ENCODE measurements around the gene ZBTB21. TPM values are rescaled to one million over a fixed set of nuclear protein-coding genes. Genes with fewer than 3 reads are reported as not detected.

The ZBTB21 gene
- total and polyA plus RNA-seq, 9 of the 15 experiments (the other 6 are each of a cell fraction or from before 2014, with no cell fraction given): 2.2 to 15.2 (median 8.7) TPM

DNA sequence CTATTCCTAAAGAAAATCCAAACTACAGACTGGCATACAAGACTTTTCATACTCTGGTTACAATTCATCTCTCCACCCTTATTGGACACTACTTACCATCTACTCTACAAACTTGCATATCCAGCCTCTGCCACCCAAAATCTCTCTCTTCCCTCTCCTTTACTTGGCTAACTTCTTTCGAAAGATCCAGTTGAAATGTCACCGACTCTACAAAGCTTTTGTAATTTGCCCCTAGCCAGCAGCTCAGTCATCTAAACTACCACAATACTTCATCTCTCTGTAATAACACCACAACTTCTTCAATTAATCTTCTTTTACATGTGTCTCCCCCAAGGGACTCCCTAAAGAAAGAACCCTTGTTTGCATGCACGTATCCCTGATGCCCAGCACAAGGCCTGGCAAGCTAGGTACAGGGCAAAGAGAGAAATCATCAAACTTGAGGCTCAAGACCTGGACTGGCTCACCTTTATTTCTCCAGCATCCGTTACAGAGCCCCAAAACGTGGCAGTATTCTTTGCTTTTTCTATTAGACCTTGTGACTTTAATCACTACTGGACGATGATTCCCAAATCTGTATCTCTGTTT is 2.7 kb downstream of the ZBTB21 start (continued):
- TF ChIP-seq NFE2L1 (tag; IDR thresholded peaks at IDR 0.05; ENCODE audit: borderline replicate concordance, low read depth) (no peak), MCM3 (IDR thresholded peaks at IDR 0.05) (no peak)

DNA sequence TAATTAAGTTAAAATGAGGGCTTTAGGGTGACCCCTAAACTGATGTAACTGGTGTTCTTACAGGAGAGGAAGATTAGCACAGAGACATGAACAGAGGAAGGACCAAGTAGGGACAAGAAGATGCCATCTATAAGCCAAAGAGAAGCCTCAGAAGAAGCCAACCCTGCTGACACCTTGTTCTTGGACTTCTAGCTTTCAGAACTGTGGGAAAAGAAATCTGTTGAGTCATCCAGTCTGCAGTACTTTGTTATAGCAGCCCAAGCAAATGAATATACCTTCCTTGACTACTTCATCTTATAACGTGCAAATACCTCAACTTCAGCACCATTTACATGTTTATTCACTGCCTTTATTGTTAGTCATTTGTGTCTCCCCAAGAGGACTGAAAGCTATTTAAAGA is 3.4 kb downstream of the ZBTB21 start:
- no peaks in the 10 kb centered on the region for H3K27me3 ChIP-seq (ENCODE audit: control insufficient read depth in 2 of 2, insufficient read depth in 2 of 2, low read length in 2 of 2)
- in situ Hi-C loops (cut with MboI) (no loop called here), intact Hi-C loops (cut with micrococcal nuclease) (loop anchor here (5.0 kb wide), 1 partner anchor 111 kb away; no protein-coding TSS in a partner anchor)
- FAIRE-seq (peak; percentile 42), DNase-seq (ENCODE audit: extremely low read depth in 1 of 4, low spot score in 3 of 4) (peak in 1 of 4 experiments; percentile 20), ATAC-seq (no peak)
- 72% methylated on average over 1 of the region's 1 CpG for WGBS (ENCODE audit: insufficient coverage, low coverage, missing lambda C conversion rate)
- peaks cover 14% of the 10 kb centered on the region; the same call in 1 of the 2 replicates for H4K20me1 ChIP-seq (replicated peaks; ENCODE audit: control insufficient read depth, insufficient read depth, low read length)
- peaks cover 3% of the 10 kb centered on the region for H3K9me1 ChIP-seq (ENCODE audit: control insufficient read depth, insufficient read depth, low read length)
- H3K4me2 ChIP-seq (ENCODE audit: insufficient read depth, low read length): no peak overlapping the region
- no peak overlapping the region for H3K27ac ChIP-seq (ENCODE audit: extremely low read depth, low read depth, low read length)
- CTCF ChIA-PET (ENCODE audit: low intra/inter-chr PET ratio): no interaction called here
- H3K79me2 ChIP-seq (ENCODE audit: control insufficient read depth, insufficient read depth, low read length): peaks cover 52% of the 10 kb centered on the region
- POLR2A ChIA-PET: interaction anchor here (1.0 to 1.5 kb wide), 2 partner anchors 11 to 19 kb away, joined by 4 to 5 read pairs; no protein-coding TSS in a partner anchor
- peaks cover 31% of the 10 kb centered on the region for H3K36me3 ChIP-seq (ENCODE audit: control insufficient read depth, insufficient read depth, low read length)
- no peak overlapping the region for H2AFZ ChIP-seq (ENCODE audit: low read depth, low read length)
- H3K9me3 ChIP-seq (replicated peaks; ENCODE audit: control insufficient read depth, insufficient read depth, low read depth, low read length): no peaks in the 10 kb centered on the region
- no TSS peak for BruUV-seq (replicated peaks)
- peaks cover 16 to 25% of the 10 kb centered on the region in 2 experiments; a peak in 4 of 5 replicates for H3K4me1 ChIP-seq (replicated peaks in 1 of 2; ENCODE audit: control insufficient read depth in 2 of 2, insufficient read depth in 2 of 2, low read length in 2 of 2)
- no peak overlapping the region for H3K9ac ChIP-seq (ENCODE audit: insufficient read depth in 1 of 2, low read depth in 2 of 2, low read length in 2 of 2)
- H3K4me3 ChIP-seq: no peak overlapping the region
- TF ChIP-seq MAFG (tag; conservative IDR thresholded peaks at IDR 0.05) (peak; percentile 72), TAF9B (IDR thresholded peaks at IDR 0.05; ENCODE audit: partially characterized antibody) (no peak), NFE2L1 (tag; IDR thresholded peaks at IDR 0.05; ENCODE audit: borderline replicate concordance, low read depth) (0 out of 2 replicates have a peak, but pooled peaks have one; percentile 38), NONO (IDR thresholded peaks at IDR 0.05; ENCODE audit: low read depth in 2 of 2, low read length in 1 of 2) (no peak), NFE2 (IDR thresholded peaks at IDR 0.05; ENCODE audit: low read depth) (peak; percentile 66; the same call in 1 of the 2 replicates), ZSCAN29 (IDR thresholded peaks at IDR 0.05) (no peak), MAFK (IDR thresholded peaks at IDR 0.05; ENCODE audit: low read length) (peak; percentile 42; the same call in 1 of the 2 replicates), DMBX1 (CRISPR knock-in tag; IDR thresholded peaks at IDR 0.05; ENCODE audit: borderline replicate concordance) (no peak), DACH1 (IDR thresholded peaks at IDR 0.05; ENCODE audit: partially characterized antibody) (no peak), C11orf30 (IDR thresholded peaks at IDR 0.05; ENCODE audit: low read depth) (peak; percentile 75), ZNF316 (IDR thresholded peaks at IDR 0.05) (peak; percentile 87)
- TF ChIP-seq, protein P1, sequence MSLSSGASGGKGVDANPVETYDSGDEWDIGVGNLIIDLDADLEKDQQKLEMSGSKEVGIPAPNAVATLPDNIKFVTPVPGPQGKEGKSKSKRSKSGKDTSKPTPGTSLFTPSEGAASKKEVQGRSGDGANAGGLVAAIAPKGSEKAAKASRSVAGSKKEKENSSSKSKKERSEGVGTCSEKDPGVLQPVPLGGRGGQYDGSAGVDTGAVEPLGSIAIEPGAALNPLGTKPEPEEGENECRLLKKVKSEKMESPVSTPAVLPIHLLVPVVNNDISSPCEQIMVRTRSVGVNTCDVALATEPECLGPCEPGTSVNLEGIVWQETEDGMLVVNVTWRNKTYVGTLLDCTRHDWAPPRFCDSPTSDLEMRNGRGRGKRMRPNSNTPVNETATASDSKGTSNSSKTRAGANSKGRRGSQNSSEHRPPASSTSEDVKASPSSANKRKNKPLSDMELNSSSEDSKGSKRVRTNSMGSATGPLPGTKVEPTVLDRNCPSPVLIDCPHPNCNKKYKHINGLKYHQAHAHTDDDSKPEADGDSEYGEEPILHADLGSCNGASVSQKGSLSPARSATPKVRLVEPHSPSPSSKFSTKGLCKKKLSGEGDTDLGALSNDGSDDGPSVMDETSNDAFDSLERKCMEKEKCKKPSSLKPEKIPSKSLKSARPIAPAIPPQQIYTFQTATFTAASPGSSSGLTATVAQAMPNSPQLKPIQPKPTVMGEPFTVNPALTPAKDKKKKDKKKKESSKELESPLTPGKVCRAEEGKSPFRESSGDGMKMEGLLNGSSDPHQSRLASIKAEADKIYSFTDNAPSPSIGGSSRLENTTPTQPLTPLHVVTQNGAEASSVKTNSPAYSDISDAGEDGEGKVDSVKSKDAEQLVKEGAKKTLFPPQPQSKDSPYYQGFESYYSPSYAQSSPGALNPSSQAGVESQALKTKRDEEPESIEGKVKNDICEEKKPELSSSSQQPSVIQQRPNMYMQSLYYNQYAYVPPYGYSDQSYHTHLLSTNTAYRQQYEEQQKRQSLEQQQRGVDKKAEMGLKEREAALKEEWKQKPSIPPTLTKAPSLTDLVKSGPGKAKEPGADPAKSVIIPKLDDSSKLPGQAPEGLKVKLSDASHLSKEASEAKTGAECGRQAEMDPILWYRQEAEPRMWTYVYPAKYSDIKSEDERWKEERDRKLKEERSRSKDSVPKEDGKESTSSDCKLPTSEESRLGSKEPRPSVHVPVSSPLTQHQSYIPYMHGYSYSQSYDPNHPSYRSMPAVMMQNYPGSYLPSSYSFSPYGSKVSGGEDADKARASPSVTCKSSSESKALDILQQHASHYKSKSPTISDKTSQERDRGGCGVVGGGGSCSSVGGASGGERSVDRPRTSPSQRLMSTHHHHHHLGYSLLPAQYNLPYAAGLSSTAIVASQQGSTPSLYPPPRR (CRISPR knock-in tag; IDR thresholded peaks at IDR 0.05; ENCODE audit: borderline replicate concordance): no peak
- TF ChIP-seq, protein P2, sequence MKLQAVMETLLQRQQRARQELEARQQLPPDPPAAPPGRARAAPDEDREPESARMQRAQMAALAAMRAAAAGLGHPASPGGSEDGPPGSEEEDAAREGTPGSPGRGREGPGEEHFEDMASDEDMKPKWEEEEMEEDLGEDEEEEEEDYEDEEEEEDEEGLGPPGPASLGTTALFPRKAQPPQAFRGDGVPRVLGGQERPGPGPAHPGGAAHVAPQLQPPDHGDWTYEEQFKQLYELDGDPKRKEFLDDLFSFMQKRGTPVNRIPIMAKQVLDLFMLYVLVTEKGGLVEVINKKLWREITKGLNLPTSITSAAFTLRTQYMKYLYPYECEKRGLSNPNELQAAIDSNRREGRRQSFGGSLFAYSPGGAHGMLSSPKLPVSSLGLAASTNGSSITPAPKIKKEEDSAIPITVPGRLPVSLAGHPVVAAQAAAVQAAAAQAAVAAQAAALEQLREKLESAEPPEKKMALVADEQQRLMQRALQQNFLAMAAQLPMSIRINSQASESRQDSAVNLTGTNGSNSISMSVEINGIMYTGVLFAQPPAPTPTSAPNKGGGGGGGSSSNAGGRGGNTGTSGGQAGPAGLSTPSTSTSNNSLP (IDR thresholded peaks at IDR 0.05; ENCODE audit: borderline replicate concordance, low read depth, low read length): no peak

Measured in K562 (cell line).